Natural killer cell treated with Interleukin-12 subunit alpha and Interleukin-12 subunit beta and Interleukin-15 and Interleukin-18, amount 100 ng/mL, for 72 hours (primary cell): Measurements from ENCODE around the gene TMEM131. TPM values are rescaled to one million over a fixed set of nuclear protein-coding genes. Genes with fewer than 3 reads are reported as not detected.
A peak's percentile ranks its signal among the peaks of the same experiment; 100 is the strongest.
"Not testable (repeated sequence)": the region's sequence is repeated elsewhere in the genome, so short reads cannot be mapped to it uniquely, and the experiment has no call there.

Experiments
- ATAC-seq, 2 donors: fragments of 150-1000 bp; cut with Tn5 transposase in 1 of 2; sonication (Bioruptor Pico), chemical (Tn5 transposase) in 1 of 2; 2 replicates each; pipeline ENCODE4 v1.10.0; 2021
- DNase-seq: peaks from one replicate; pipeline ENCODE4 v3.0.0; 2022; ENCODE audit warnings: low spot score
- H3K27ac Mint-ChIP-seq, 2 donors: 1 replicate in 1 of 2; 2 replicates in 1 of 2; pipeline ENCODE4 v1.8.0; 2022; ENCODE audit warnings: mixed read lengths in 2 of 2, mild to moderate bottlenecking in 1 of 2, moderate library complexity in 1 of 2
- H3K27me3 Mint-ChIP-seq, 2 donors: 1 replicate in 1 of 2; 2 replicates in 1 of 2; pipeline ENCODE4 v1.8.0; 2022; ENCODE audit warnings: mixed read lengths in 2 of 2
- H3K36me3 Mint-ChIP-seq: one replicate; pipeline ENCODE4 v1.8.0; 2022; ENCODE audit warnings: mixed read lengths
- H3K4me1 Mint-ChIP-seq, 2 donors: 1 replicate in 1 of 2; 2 replicates in 1 of 2; pipeline ENCODE4 v1.8.0; 2022; ENCODE audit warnings: low read depth in 2 of 2, mixed read lengths in 2 of 2, mild to moderate bottlenecking in 1 of 2
- H3K4me3 Mint-ChIP-seq: one replicate; pipeline ENCODE4 v1.8.0; 2022; ENCODE audit warnings: mixed read lengths
- H3K9me3 Mint-ChIP-seq: 2 replicates; pipeline ENCODE4 v1.8.0; 2022; ENCODE audit warnings: mixed read lengths
- total RNA-seq, 2 donors: library from RNA; stranded (reverse); gene quantifications; one replicate each; pipeline ENCODE4 v1.2.3, GENCODE V29; 2022

Gene TMEM131
- total RNA-seq, 2 donors from 2014 or later: 44.6 to 47.3 TPM

GRCh38 chr2:98028931-98029717 is 33.4 kb upstream of the TMEM131 start:
- Mint-ChIP-seq H3K36me3 (no peaks in the 10 kb centered on the region), H3K27me3 (peaks cover 0 to 11% of the 10 kb centered on the region in 2 donors), H3K27ac (peak overlapping the region in 1 of 2 donors; percentile 5), H3K4me3 (peak overlapping the region; percentile 20), H3K4me1 (peaks cover 29 to 32% of the 10 kb centered on the region in 2 donors), H3K9me3 (no peaks in the 10 kb centered on the region)
- DNase-seq (no peak), ATAC-seq (no peak)

DNA sequence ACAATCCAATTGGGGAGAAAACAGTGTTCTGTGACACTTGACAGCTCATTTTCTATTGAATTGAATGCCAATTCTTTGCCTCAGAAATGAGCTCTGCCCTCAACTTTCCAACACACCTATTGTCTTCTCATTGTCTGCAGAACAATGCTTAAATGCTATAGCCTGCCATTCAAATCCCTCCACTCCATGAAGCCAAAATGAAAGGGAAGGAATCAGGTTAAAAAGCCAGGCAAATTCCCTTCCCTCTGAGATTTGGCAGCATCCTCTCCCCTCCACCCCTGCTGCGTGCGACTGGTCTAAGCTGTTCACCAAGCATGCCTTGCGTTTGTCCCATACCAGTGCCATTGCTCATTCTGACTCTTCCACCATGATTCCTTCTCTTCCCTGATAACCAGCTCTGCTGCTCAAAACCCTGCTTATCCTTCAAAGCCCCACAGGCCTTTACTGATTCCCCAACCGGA is 32.4 kb upstream of the TMEM131 start:
- no peak overlapping the region for H3K27ac Mint-ChIP-seq
- peak overlapping the region; percentile 20 for H3K4me3 Mint-ChIP-seq
- no peaks in the 10 kb centered on the region for H3K36me3 Mint-ChIP-seq
- H3K4me1 Mint-ChIP-seq: peaks cover 29 to 32% of the 10 kb centered on the region in 2 donors
- H3K27me3 Mint-ChIP-seq: peaks cover 0 to 11% of the 10 kb centered on the region in 2 donors
- H3K9me3 Mint-ChIP-seq: no peaks in the 10 kb centered on the region
- no peak for ATAC-seq
- DNase-seq: no peak

GRCh38 chr2:98027538-98027937 is 31.8 kb upstream of the TMEM131 start:
- Mint-ChIP-seq H3K4me3 (peak overlapping the region; percentile 60), H3K36me3 (no peaks in the 10 kb centered on the region), H3K27me3 (peaks cover 0 to 11% of the 10 kb centered on the region in 2 donors), H3K27ac (peak overlapping the region; percentile 21 to 29), H3K4me1 (peaks cover 29 to 32% of the 10 kb centered on the region in 2 donors), H3K9me3 (no peaks in the 10 kb centered on the region)
- DNase-seq: no peak
- ATAC-seq: peak in 1 of 2 donors; percentile 7

- peak; percentile 50 to 55 for ATAC-seq
- peak overlapping the region; percentile 60 for H3K4me3 Mint-ChIP-seq
These were observed 31.3 kb upstream of the TMEM131 start for GRCh38 chr2:98026927-98027522.

DNA sequence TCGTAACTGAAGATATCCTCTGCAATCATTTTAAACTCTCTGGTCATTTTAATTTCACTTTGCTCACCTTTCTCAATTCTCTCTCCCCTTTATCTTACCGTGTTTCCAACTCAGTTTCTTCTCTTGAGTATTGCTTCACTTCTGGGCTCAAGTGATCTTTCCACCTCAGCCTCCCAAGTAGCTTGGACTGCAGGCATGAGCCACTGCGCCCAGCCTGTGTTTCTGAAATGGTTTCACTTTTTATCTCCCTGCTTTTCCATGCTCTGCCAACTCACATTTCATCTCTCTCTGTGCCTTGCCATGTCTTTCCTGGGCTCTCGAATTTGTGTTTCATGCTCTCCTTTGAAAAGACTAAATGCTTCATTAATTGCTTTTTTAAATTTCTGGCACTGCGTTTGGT is 30.5 kb upstream of the TMEM131 start:
- ATAC-seq (no peak), DNase-seq (no peak)
- Mint-ChIP-seq H3K27ac (peak overlapping the region; percentile 21 to 29), H3K4me1 (peaks cover 29 to 32% of the 10 kb centered on the region in 2 donors), H3K9me3 (no peaks in the 10 kb centered on the region), H3K4me3 (peak overlapping the region; percentile 60), H3K36me3 (no peaks in the 10 kb centered on the region), H3K27me3 (peaks cover 3 to 11% of the 10 kb centered on the region in 2 donors)

More at GRCh38 chr2:98026927-98027522, 31.3 kb upstream of the TMEM131 start:
- Mint-ChIP-seq H3K36me3 (no peaks in the 10 kb centered on the region), H3K9me3 (no peaks in the 10 kb centered on the region), H3K4me1 (peaks cover 29 to 32% of the 10 kb centered on the region in 2 donors), H3K27me3 (peaks cover 0 to 11% of the 10 kb centered on the region in 2 donors), H3K27ac (peak overlapping the region; percentile 21 to 29)
- DNase-seq: no peak

DNA sequence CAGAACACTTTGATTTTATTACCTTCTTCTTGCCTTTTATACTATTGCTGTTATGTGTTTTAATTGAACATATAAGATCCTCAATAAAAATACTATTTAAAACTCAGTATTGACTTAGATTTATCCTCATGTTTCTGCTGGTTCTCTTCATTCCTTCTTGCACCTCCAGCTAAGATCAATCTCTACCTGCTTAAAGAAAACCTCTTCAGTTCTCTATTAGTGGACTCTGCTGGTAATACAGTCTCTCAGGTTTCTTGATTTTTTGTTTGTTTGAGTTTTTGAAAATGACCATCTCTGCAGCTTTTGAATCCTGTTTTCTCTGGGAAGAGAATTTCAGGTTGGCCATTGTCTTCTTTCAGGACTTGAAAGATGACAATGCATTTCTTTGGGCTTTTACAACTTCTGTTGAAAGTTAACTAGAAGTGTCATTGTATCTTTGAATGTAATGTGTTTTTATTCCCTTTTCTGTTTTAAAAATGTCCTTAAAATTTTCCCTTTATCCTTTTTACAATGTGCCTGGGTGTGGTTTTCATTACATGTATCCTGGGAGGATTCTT is 29.8 kb upstream of the TMEM131 start:
- DNase-seq: no peak
- ATAC-seq: no peak
- Mint-ChIP-seq H3K9me3 (no peaks in the 10 kb centered on the region), H3K27ac (peak overlapping the region; percentile 21 to 29), H3K4me1 (peaks cover 28 to 32% of the 10 kb centered on the region in 2 donors), H3K27me3 (peaks cover 3 to 11% of the 10 kb centered on the region in 2 donors), H3K36me3 (no peaks in the 10 kb centered on the region), H3K4me3 (peak overlapping the region; percentile 60)

DNA sequence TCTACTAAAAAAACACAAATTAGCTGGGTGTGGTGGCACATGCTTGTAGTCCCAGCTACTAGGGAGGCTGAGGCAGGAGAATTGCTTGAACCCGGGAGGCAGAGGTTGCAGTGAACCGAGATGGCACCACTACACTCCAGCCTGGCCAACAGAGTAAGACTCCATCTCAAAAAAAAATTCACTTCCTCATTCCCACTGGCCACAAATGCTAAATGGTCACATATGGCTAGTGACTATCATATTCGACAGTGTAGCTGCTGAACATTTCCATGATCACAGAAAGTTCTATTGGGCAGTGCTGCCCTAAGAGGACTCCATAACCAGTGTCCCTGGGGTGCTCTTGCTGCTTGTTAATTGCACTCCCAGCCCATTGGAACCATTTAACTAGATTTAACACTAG is 26.3 kb upstream of the TMEM131 start:
- Mint-ChIP-seq H3K4me1 (peaks cover 13% of the 10 kb centered on the region in 2 donors), H3K27me3 (peaks cover 4 to 11% of the 10 kb centered on the region in 2 donors)
- not testable (repeated sequence) for H3K36me3 Mint-ChIP-seq, H3K9me3 Mint-ChIP-seq, H3K4me3 Mint-ChIP-seq, ATAC-seq, DNase-seq, H3K27ac Mint-ChIP-seq

- H3K9me3 Mint-ChIP-seq: no peaks in the 10 kb centered on the region
- DNase-seq (no peak), ATAC-seq (peak in 1 of 2 donors; percentile 28)
- H3K36me3 Mint-ChIP-seq: no peaks in the 10 kb centered on the region
- no peak overlapping the region for H3K27ac Mint-ChIP-seq
- no peak overlapping the region for H3K4me3 Mint-ChIP-seq
- peaks cover 6 to 11% of the 10 kb centered on the region in 2 donors for H3K27me3 Mint-ChIP-seq
- peaks cover 4% of the 10 kb centered on the region in 2 donors for H3K4me1 Mint-ChIP-seq
These were observed 25.4 kb upstream of the TMEM131 start for GRCh38 chr2:98020992-98021713.

DNA sequence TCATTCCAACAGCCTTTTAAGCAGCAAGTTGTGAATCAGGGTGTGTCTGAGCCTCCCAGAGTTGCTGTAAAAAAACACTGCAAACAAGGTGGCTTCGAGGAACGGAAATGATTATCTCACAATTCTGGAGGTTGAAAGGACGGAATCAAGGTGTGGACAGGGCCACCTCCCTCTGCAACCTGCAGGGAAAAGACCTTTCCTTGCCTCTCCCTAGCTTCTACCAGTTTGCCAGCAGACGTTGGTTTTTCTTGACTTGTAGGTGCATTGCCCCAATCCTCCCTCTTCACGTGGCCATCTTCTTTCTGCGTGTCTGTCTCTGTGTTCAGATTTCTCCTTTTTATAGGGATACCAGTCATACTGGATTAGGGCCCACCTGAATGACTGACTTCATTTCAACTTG is 24.8 kb upstream of the TMEM131 start:
- Mint-ChIP-seq H3K27ac (no peak overlapping the region), H3K4me1 (no peaks in the 10 kb centered on the region), H3K27me3 (peaks cover 6 to 7% of the 10 kb centered on the region in 2 donors), H3K9me3 (no peaks in the 10 kb centered on the region), H3K4me3 (no peak overlapping the region), H3K36me3 (no peaks in the 10 kb centered on the region)
- DNase-seq: no peak
- no peak for ATAC-seq

DNA sequence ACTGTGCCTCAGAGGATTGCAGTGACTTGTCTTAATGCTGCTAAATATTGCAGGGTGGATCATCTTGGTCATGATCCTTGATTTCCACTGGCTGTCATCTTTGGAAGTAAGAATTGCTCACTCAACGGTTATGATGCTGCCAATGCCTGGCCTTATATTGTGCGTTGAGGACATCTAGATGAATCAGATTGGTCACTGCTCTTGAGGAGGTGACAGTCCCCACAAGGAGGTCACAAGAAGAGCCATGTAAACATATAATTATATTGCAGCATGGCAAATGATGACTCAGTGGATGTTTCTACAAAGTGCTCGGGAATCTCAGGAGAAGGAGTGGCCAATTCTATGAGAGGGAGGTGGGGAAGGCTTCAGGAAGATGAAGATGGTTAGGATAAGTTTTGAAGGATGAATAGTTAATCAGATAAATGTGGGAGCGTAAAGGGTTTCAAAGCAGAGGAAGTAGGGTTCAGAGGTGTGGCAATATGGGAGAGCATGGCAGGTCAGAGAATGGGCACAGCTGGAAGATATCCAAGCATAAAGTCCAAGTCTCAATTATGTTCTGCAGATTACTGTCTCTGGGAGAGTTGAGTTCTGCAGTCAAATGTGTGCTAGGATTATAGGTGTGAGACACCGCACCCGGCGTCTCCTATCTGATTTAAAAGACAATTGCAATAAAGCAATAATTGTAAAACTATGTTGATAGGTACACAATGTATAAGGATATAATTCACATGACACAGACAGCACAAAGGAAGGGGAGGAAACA is 21.3 kb upstream of the TMEM131 start:
- Mint-ChIP-seq H3K4me3 (no peak overlapping the region), H3K36me3 (no peaks in the 10 kb centered on the region), H3K4me1 (no peaks in the 10 kb centered on the region), H3K27ac (no peak overlapping the region), H3K27me3 (peaks cover 6 to 7% of the 10 kb centered on the region in 2 donors), H3K9me3 (no peaks in the 10 kb centered on the region)
- ATAC-seq: no peak
- no peak for DNase-seq

DNA sequence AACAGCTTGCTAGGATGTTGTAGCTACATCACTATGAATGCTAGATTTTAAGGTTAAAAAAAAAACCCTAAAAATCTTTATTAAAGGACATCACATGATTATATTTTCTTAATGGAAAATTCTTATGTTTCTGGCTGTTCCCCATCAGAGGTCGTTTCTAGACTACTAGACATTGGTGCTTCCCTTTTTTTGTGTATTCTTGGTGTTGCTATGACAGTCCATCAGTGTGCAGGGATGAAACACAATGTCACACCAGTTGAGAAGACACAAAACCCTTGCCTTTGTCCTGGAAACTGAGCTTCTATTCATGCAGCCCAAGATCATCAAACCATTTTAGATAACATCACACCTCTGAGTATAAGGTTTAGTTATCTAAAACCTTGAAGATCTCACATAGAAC is 19.9 kb upstream of the TMEM131 start:
- Mint-ChIP-seq H3K27me3 (peaks cover 3 to 7% of the 10 kb centered on the region in 2 donors), H3K4me3 (no peak overlapping the region), H3K36me3 (no peaks in the 10 kb centered on the region), H3K27ac (no peak overlapping the region), H3K9me3 (no peaks in the 10 kb centered on the region), H3K4me1 (no peaks in the 10 kb centered on the region)
- DNase-seq (no peak), ATAC-seq (no peak)

DNA sequence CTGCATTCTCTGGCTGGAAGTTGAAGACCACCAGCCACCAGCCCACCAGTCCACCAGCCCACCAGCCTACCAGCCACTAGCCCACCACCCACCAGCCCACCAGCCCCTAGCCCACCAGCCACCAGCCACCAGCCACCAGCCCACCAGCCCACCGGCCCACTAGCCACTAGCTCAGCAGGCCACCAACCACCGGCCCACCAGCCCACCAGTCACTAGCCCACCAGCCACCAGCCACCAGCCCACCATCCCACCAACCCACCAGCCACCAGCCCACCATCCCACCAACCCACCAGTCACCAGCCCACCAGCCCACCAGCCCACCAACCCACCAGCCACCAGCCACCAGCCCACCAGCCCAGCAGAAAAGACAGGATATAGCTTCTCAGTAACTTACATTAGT is 18.6 kb upstream of the TMEM131 start:
- Mint-ChIP-seq H3K27ac (no peak overlapping the region), H3K4me3 (no peak overlapping the region), H3K36me3 (no peaks in the 10 kb centered on the region), H3K27me3 (peaks cover 3 to 7% of the 10 kb centered on the region in 2 donors), H3K4me1 (peaks cover 0 to 5% of the 10 kb centered on the region in 2 donors), H3K9me3 (no peaks in the 10 kb centered on the region)
- ATAC-seq (no peak), DNase-seq (no peak)
